ENCODE measurements around the gene WNT8B.

The WNT8B gene

GRCh38 chr10:100438674-100439315 lies 24.0 kb upstream of the WNT8B start:
- Histone ChIP-seq H3K36me3 (ENCODE audit: low read length) (no peaks in the 10 kb centered on the region), H3F3A (ENCODE audit: insufficient read depth) (no peaks in the 10 kb centered on the region), H2AFZ (ENCODE audit: low read depth, low read length, severe bottlenecking) (no peak overlapping the region), H3K27ac (ENCODE audit: low read depth, low read length) (no peak overlapping the region), H3K27me3 (ENCODE audit: low read length) (no peaks in the 10 kb centered on the region), H3K4me2 (ENCODE audit: low read depth, low read length, poor library complexity, severe bottlenecking) (no peak overlapping the region), H4K20me1 (ENCODE audit: low read depth, low read length) (no peaks in the 10 kb centered on the region), H3K79me2 (ENCODE audit: insufficient read depth, low read length) (no peaks in the 10 kb centered on the region), H3K9me2 (replicated peaks; ENCODE audit: insufficient read depth, low read length) (no peaks in the 10 kb centered on the region), H3K9me3 (ENCODE audit: insufficient read depth, low read length) (no peaks in the 10 kb centered on the region), H3K4me3 (ENCODE audit: insufficient read depth, low read length, poor library complexity, severe bottlenecking) (no peak overlapping the region), H3K9ac (ENCODE audit: low read length) (no peak overlapping the region)
- TF ChIP-seq CTCF (IDR thresholded peaks at IDR 0.05; ENCODE audit: insufficient read depth, low read length, poor library complexity, severe bottlenecking) (no peak), EZH2phosphoT487 (conservative IDR thresholded peaks at IDR 0.05; ENCODE audit: low read length) (no peak)

GRCh38 chr10:100442548-100442947 lies 20.3 kb upstream of the WNT8B start:
- Histone ChIP-seq H3K9me2 (replicated peaks; ENCODE audit: insufficient read depth, low read length) (no peaks in the 10 kb centered on the region), H3K4me3 (ENCODE audit: insufficient read depth, low read length, poor library complexity, severe bottlenecking) (no peak overlapping the region), H3F3A (ENCODE audit: insufficient read depth) (no peaks in the 10 kb centered on the region), H3K79me2 (ENCODE audit: insufficient read depth, low read length) (no peaks in the 10 kb centered on the region), H2AFZ (ENCODE audit: low read depth, low read length, severe bottlenecking) (no peak overlapping the region), H3K27me3 (ENCODE audit: low read length) (no peaks in the 10 kb centered on the region), H3K9ac (ENCODE audit: low read length) (no peak overlapping the region), H3K4me2 (ENCODE audit: low read depth, low read length, poor library complexity, severe bottlenecking) (no peak overlapping the region), H4K20me1 (ENCODE audit: low read depth, low read length) (no peaks in the 10 kb centered on the region), H3K27ac (ENCODE audit: low read depth, low read length) (no peak overlapping the region), H3K36me3 (ENCODE audit: low read length) (no peaks in the 10 kb centered on the region), H3K9me3 (ENCODE audit: insufficient read depth, low read length) (no peaks in the 10 kb centered on the region)
- no peak for TF ChIP-seq CTCF (IDR thresholded peaks at IDR 0.05; ENCODE audit: insufficient read depth, low read length, poor library complexity, severe bottlenecking)
- no peak for TF ChIP-seq EZH2phosphoT487 (conservative IDR thresholded peaks at IDR 0.05; ENCODE audit: low read length)

GRCh38 chr10:100446130-100446761 lies 16.6 kb upstream of the WNT8B start:
- no peaks in the 10 kb centered on the region for H3K9me2 ChIP-seq (replicated peaks; ENCODE audit: insufficient read depth, low read length)
- H3K4me2 ChIP-seq (ENCODE audit: low read depth, low read length, poor library complexity, severe bottlenecking): no peak overlapping the region
- H2AFZ ChIP-seq (ENCODE audit: low read depth, low read length, severe bottlenecking): no peak overlapping the region
- H3K9me3 ChIP-seq (ENCODE audit: insufficient read depth, low read length): no peaks in the 10 kb centered on the region
- no peak for TF ChIP-seq EZH2phosphoT487 (conservative IDR thresholded peaks at IDR 0.05; ENCODE audit: low read length)
- no peak for TF ChIP-seq CTCF (IDR thresholded peaks at IDR 0.05; ENCODE audit: insufficient read depth, low read length, poor library complexity, severe bottlenecking)
- H3K27ac ChIP-seq (ENCODE audit: low read depth, low read length): no peak overlapping the region
- H4K20me1 ChIP-seq (ENCODE audit: low read depth, low read length): no peaks in the 10 kb centered on the region
- no peak overlapping the region for H3K9ac ChIP-seq (ENCODE audit: low read length)
- no peak overlapping the region for H3K4me3 ChIP-seq (ENCODE audit: insufficient read depth, low read length, poor library complexity, severe bottlenecking)
- H3K27me3 ChIP-seq (ENCODE audit: low read length): no peaks in the 10 kb centered on the region
- no peaks in the 10 kb centered on the region for H3K79me2 ChIP-seq (ENCODE audit: insufficient read depth, low read length)
- no peaks in the 10 kb centered on the region for H3K36me3 ChIP-seq (ENCODE audit: low read length)
- no peaks in the 10 kb centered on the region for H3F3A ChIP-seq (ENCODE audit: insufficient read depth)

Data from SU-DHL-6 (cell line).